KMS-11 (cell line): ENCODE data around the gene BAD.

Source experiments
- H2AFZ ChIP-seq: fragments of 200-600 bp; sonication (generic); 2 replicates; pipeline ENCODE4 v1.6.1; 2016; ENCODE audit warnings: antibody characterized with exemption, mixed run types, low read depth
- H3K27ac ChIP-seq: fragments of 200-600 bp; sonication (generic); 2 replicates; pipeline ENCODE4 v1.6.1; 2016; ENCODE audit warnings: mild to moderate bottlenecking, mixed run types
- H3K27me3 ChIP-seq: fragments of 200-600 bp; sonication (generic); 2 replicates; pipeline ENCODE4 v1.6.1; 2017; ENCODE audit warnings: mild to moderate bottlenecking, low read depth, mixed run types, moderate library complexity; ENCODE audit not compliant: insufficient read depth
- H3K36me3 ChIP-seq: fragments of 200-600 bp; sonication (generic); 2 replicates; pipeline ENCODE4 v1.6.1; 2017; ENCODE audit warnings: mild to moderate bottlenecking, mixed run types; ENCODE audit not compliant: insufficient read depth
- H3K4me1 ChIP-seq: fragments of 200-600 bp; sonication (generic); 2 replicates; pipeline ENCODE4 v1.6.1; 2016; ENCODE audit warnings: mild to moderate bottlenecking, low read depth, mixed run types; ENCODE audit not compliant: poor library complexity, severe bottlenecking
- H3K4me2 ChIP-seq: fragments of 200-600 bp; sonication (generic); 2 replicates; pipeline ENCODE4 v1.7.0; 2016; ENCODE audit warnings: mild to moderate bottlenecking, mixed run types
- H3K4me3 ChIP-seq: fragments of 200-600 bp; sonication (generic); IDR thresholded peaks from 2 replicates; pipeline ENCODE4 v1.6.1; 2017; ENCODE audit warnings: low read depth, low read length, mixed read lengths; ENCODE audit not compliant: insufficient read depth
- H3K79me2 ChIP-seq: fragments of 200-600 bp; sonication (generic); 2 replicates; pipeline ENCODE4 v1.6.1; 2016; ENCODE audit warnings: low read depth, mixed run types; ENCODE audit not compliant: insufficient read depth
- H3K9ac ChIP-seq: fragments of 200-600 bp; sonication (generic); 2 replicates; pipeline ENCODE4 v1.6.1; 2016; ENCODE audit warnings: mild to moderate bottlenecking, mixed run types
- H4K20me1 ChIP-seq: fragments of 200-600 bp; sonication (generic); 2 replicates; pipeline ENCODE4 v1.6.1; 2016; ENCODE audit warnings: mild to moderate bottlenecking, mixed run types; ENCODE audit not compliant: insufficient read depth
- TF ChIP-seq, protein P1 (sequence below): fragments of 200-600 bp; sonication (generic); conservative IDR thresholded peaks from 2 replicates; pipeline ENCODE4 v1.6.1; 2017; ENCODE audit warnings: low read depth, mild to moderate bottlenecking, antibody characterized with exemption, low read length, moderate library complexity, mixed read lengths

Gene BAD

DNA sequence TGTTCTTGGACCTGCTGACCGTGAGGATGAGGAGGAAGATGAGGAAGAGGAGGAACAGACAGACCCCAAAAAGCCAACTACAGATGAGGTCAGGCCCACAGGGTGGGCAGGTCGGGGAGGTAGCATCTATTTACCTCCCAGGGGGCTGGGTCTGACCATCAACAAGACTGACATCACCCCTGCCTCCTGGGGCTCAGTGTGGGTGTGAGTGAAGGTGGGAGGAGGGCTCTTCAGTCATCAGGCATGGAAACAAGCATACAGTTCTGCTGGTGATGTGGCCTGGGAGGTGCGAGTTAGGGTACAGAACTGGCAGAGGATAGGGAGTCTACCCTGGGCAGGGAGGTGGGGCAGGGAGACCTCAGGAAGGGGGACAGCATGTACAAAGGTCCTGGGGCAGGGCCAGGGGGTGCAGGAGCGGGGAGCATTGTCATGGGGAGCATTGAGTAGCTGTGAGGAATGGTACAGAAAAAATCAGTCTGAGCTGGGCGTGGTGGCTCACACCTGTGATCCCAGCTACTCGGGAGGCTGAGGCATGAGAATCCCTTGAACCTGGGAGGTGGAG lies 24.2 kb downstream of the BAD start:
- Histone ChIP-seq H2AFZ (no peak overlapping the region), H3K27ac (no peak overlapping the region), H3K79me2 (no peaks in the 10 kb centered on the region), H3K4me2 (no peak overlapping the region), H3K4me3 (no peak overlapping the region), H3K27me3 (no peaks in the 10 kb centered on the region), H3K4me1 (no peaks in the 10 kb centered on the region), H4K20me1 (no peaks in the 10 kb centered on the region), H3K9ac (no peak overlapping the region), H3K36me3 (no peaks in the 10 kb centered on the region)
- TF ChIP-seq, protein P1, sequence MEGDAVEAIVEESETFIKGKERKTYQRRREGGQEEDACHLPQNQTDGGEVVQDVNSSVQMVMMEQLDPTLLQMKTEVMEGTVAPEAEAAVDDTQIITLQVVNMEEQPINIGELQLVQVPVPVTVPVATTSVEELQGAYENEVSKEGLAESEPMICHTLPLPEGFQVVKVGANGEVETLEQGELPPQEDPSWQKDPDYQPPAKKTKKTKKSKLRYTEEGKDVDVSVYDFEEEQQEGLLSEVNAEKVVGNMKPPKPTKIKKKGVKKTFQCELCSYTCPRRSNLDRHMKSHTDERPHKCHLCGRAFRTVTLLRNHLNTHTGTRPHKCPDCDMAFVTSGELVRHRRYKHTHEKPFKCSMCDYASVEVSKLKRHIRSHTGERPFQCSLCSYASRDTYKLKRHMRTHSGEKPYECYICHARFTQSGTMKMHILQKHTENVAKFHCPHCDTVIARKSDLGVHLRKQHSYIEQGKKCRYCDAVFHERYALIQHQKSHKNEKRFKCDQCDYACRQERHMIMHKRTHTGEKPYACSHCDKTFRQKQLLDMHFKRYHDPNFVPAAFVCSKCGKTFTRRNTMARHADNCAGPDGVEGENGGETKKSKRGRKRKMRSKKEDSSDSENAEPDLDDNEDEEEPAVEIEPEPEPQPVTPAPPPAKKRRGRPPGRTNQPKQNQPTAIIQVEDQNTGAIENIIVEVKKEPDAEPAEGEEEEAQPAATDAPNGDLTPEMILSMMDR: no peak

DNA sequence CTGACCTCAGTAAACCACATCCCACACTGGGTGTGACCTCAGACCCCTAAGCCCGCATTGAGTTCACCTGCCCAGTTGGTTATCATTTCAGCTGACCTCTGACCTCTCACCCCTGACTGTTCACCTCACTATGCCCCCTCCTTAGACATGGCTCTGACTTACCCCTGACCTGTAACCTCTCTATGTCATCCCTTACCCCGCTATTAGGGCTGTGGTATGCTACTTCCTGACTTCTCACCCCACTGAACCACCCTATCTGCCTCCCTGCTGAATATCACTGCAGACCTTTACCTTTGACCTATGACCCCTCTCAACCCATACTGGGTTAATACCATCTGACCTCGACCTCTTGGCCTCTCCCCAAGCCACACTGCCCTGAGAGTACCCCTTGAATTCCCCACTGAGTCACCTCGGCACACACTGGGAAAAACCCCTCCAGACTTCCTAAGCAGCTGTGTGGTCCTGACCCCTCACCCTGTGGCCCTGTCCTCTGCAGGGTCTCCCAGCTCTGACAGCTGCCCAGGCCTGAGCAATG lies 24.9 kb downstream of the BAD start:
- no peak overlapping the region for H3K9ac ChIP-seq
- H4K20me1 ChIP-seq: no peaks in the 10 kb centered on the region
- no peak overlapping the region for H2AFZ ChIP-seq
- H3K79me2 ChIP-seq: no peaks in the 10 kb centered on the region
- no peaks in the 10 kb centered on the region for H3K4me1 ChIP-seq
- no peak overlapping the region for H3K4me2 ChIP-seq
- no peaks in the 10 kb centered on the region for H3K36me3 ChIP-seq
- TF ChIP-seq, protein P1: no peak
- no peaks in the 10 kb centered on the region for H3K27me3 ChIP-seq
- H3K4me3 ChIP-seq: no peak overlapping the region
- H3K27ac ChIP-seq: no peak overlapping the region

DNA sequence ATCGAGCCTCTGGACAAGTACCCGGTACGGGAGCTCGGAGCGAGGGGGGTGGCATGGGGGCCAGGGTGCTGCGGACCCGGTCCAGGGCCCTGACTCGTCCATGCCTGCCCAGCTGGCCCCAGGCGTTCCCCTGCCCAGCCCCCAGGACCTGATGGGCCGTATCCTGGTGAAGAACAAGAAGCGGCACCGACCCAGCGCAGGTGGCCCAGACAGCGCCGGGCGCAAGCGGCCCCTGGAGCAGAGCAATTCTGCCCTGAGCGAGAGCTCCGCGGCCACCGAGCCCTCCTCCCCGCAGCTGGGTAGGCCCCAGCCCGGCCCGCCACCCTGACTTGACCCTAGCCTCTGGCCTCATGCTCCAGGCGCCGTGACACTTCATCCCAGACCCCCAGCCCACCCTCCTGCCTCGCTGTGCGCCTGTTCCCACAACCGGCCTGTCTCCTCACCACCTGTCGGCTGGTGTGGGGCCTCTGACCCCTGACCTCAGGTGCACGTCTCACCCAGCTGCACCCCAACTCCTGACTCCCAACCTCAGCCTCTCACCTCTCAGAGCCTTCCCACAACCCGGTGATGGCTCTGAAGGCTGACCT lies 25.4 kb downstream of the BAD start:
- Histone ChIP-seq H4K20me1 (no peaks in the 10 kb centered on the region), H3K27me3 (no peaks in the 10 kb centered on the region), H3K4me2 (no peak overlapping the region), H3K36me3 (no peaks in the 10 kb centered on the region), H3K79me2 (no peaks in the 10 kb centered on the region), H3K9ac (no peak overlapping the region), H3K4me1 (no peaks in the 10 kb centered on the region), H2AFZ (no peak overlapping the region), H3K4me3 (no peak overlapping the region), H3K27ac (no peak overlapping the region)
- TF ChIP-seq, protein P1: no peak

DNA sequence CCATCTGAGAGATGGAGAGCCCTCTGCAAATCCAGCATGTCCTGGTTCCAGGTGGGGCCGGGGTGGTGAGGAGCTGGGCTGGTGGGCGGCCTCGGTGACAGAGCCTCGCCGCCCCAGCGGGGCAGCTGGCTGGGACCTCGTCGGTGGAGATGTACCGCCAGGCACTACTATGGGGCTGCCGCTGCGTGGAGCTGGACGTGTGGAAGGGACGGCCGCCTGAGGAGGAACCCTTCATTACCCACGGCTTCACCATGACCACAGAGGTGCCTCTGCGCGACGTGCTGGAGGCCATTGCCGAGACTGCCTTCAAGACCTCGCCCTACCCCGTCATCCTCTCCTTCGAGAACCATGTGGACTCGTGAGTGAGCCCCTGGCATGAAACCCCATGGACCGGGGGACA lies 26.1 kb downstream of the BAD start:
- Histone ChIP-seq H3K79me2 (no peaks in the 10 kb centered on the region), H3K36me3 (no peaks in the 10 kb centered on the region), H3K27me3 (no peaks in the 10 kb centered on the region), H3K9ac (no peak overlapping the region), H4K20me1 (no peaks in the 10 kb centered on the region), H3K4me1 (no peaks in the 10 kb centered on the region), H3K27ac (no peak overlapping the region), H3K4me2 (no peak overlapping the region), H2AFZ (no peak overlapping the region), H3K4me3 (no peak overlapping the region)
- TF ChIP-seq, protein P1: no peak
